GM19240 (cell line): ENCODE measurements around the gene FHIT.
"Not testable (repeated sequence)": the region's sequence is repeated elsewhere in the genome, so short reads cannot be mapped to it uniquely, and the experiment has no call there.

Experiments
- DNase-seq: peaks from one replicate; pipeline ENCODE4 v3.0.0; 2011; ENCODE audit warnings: low spot score; ENCODE audit not compliant: insufficient read length

The FHIT gene

DNA sequence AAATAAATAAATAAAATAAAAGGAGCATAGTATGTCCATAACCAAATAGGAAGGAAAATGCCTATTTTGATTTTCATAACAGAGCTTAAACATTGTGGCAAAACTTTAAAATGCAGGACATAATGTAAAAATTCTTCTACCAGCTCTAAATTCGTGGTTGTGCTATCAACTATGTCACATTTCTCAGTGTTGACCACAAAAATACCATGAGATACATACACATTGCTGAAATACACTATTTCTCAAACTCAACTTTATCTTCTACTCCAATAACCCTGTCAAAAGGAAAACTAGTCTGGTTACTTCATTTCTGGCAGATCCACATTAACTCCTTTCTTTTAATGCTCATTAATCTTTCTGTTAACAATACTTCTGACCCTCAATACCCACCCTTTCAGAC lies 523.2 kb downstream of the FHIT start:
- DNase-seq = no peak

GRCh38 chr3:60720736-60721135 lies 530.5 kb downstream of the FHIT start:
- DNase-seq = no peak

GRCh38 chr3:60716573-60716972 lies 534.7 kb downstream of the FHIT start:
- no peak for DNase-seq

DNA sequence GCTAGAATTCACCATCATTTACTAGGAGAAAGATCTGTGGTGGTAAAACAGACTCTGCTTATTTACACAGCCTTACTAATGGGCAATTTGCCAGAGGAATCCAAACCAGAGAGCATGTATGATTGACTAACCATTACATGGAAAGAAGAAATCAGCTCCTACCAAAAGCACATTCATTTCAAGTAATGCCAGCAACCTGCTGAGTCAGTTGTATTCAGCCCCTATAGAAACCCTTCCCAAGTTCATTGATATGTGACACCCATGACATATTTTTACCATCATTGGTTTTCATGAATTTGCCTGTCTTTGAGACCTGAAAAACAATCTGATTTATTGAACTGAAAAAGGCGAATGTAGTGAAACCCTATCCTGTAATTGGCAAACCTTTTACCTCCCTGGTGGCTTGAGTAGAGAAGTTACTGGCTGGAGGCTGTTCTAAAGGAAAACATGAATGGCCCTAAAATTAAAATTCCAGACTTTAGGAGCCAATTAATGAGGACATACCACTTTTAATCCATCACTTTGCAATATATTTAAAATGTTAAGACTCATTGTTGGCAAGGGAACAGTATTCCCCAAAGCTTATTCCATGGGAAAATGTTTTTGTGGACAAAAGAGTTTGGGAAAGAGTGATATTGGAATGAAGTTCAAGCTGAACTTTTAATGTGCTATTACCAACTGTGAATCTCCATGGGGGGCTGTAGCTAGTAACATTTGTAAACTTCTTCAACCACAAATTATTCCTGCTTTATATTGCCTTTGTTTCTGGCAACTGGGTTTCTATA lies 542.9 kb downstream of the FHIT start:
- DNase-seq = no peak

DNA sequence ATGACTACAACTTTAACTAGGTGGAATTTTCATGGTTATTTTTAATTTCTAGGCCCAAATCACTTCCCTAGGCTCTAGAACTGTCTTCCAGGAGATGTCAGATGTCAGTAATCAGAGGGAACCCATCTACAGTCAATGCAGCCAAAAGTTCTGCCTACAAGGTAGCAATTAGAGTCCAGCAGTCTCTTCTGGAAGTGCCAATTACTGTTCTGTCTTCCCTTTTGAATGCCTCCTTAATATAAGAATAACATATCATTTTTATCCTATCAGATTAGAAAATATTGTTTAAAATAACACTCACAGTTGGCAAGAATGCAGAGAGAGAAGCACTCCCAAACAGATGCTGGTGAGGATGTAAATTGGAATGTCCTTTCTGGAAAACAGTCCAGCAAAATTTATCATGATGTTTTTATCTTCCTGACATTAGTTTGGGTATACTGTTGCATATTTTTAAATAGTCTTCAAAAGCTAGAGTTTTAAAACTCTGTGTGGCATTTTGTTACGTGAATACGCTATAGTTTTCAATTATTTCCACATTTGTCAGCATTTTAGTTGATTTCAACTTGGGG lies 543.7 kb downstream of the FHIT start:
- no peak for DNase-seq

DNA sequence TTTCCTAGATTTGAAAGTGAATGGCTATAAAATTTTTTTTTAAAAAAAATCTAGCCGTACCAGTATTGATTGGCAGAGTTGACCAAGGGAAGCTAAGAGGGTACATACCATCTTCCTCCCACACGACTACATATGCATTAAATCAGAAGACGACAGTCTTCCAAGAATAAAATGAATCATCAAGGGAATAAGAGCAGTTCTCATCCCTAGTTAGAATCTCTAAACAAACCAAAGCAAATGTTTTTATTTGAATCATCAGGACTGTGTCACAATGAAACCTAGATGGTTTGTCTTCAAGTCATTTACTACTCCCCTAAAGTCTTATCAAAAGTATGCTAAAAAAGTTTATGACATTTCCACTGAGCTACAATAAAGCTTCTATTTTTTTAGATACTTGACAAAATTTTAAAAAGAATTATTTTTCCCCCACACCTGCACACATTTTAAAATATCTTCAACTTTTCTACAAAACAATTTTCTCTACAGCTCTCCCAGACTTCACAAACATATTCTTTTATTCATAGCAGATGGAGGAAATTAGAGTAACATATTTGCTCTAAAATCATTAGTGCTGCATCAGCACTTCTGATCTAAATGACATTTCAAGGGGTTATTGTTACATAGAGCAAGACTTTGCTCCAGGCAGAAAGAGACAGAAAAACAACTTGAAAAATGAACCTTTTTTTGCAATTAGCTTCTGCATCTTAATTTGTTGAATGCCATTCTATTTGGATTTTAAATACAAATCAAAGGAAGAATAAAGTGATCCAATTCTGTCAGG lies 547.1 kb downstream of the FHIT start:
- DNase-seq = no peak

DNA sequence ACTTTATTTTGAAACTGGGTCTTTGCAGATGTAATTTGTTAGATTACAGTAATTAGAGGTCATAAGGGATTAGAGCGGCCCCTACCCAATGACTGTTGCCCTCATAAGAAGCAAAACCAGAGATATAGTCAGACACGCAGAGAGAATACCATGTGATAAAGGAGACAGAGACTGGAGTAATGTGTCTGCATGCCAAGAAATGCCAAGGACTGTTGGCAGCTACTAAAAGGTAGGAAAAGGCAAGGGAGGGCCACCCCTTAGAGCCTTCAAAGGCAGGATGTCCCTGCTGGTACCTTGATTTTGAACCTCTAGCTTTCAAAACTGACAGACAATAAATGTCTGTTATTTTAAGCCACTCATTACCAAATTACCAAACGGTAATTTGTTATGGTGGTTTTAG lies 548.2 kb downstream of the FHIT start:
- DNase-seq = no peak

- no peak for DNase-seq
Observed at GRCh38 chr3:60698117-60698516, 553.1 kb downstream of the FHIT start.

DNA sequence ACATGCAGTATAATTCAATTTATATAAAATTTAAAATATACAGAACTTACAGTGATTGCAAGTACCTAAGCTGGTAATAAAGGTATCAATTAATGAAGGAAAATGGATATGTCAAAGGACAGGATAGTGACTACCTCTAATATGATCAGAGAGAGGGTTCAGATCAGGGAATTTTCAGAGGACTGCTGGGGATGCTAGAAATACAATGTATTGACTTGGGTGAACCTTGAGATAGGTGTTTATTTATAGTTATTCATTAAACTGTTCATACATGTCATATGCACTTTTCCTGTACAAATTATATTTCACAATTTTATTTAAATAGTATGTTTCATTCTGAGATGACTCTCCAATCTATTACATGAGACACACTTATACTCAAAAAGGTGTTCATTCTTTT lies 554.1 kb downstream of the FHIT start:
- DNase-seq = no peak

DNA sequence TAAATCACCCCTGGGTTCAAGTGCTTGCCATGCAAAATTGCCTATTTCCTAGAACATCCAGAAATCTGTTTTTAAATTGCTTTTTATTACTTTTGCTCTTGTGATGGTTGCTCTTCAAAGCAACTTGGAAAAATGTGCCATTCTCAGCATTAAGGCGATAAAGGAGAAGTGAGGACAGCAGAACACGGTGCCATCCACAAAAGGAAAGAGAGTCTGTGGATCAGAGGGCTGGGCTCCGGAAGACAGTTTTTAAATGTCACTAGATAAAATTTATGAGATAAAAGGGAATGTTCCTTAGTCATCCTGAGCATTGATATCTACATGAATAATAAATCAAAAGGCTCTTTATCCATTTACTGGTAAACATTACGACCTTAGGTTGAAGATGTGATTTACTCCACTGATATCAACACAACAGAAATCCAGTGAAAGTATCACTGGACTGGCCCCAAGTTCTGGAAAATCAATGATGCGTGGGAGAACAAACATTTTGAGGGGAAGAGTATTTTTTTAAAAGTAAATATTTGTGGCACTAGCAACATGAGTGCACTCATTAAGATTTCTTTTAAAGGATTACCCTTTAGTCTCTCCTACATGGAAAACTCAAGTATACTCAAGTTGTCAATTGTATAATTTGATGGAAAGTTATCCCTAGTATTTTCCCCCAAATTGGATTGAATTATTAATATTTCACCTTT lies 554.7 kb downstream of the FHIT start:
- DNase-seq = no peak

DNA sequence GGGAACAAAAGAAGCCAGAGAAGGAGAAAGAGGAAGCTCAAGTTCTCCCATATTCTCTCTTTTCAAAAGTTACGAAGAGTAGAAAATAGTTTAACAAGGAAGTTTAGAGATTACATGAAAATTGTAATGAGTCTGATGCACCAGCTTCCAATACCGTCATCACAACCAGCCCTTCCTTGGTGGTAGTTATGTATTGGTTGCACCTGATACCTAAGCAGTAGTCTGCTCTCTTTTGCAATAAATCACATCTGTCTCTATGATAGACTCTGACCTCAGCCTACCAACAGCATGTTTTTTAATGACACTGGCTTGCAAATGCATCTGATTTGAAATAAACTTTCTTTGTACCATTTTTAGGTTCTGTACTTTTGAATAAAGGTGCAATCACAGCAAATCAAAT lies 575.8 kb downstream of the FHIT start:
- no peak for DNase-seq

DNA sequence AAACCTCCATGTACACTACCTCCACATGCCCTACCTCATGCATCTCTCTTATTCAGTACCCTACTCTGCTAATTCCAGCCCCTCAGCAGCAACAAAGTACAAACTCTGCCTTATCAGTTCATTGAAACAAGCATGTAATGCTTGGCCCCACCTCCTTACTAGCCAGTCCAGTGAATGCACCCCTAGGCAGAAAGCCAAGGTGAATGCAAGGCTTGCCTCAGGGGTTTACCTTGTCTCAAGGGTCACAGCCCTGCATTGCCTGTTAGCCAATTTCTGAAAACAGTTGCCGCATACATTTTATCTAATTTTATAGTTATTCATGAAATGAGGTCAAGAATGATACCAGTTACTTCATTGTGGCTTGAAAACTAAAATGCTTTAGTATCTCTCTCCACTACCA lies 576.4 kb downstream of the FHIT start:
- no peak for DNase-seq

DNA sequence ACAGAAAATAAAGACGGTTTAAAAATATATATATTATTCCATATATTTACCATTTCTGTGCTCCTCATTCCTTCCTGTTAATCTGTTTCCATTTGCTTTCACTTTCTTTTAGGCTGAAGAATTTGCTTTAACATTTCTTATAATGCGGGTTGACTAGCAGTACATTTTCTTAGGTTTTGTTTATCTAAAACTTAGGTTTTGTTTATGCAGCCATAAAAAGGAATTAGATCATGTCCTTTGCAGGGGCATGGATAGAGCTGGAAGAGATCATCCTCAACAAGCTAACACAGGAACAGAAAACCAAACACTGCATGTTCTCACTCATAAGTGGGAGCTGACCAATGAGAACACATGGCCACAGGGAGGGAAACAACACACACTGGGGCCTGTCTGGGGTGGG lies 578.1 kb downstream of the FHIT start:
- DNase-seq = no peak

DNA sequence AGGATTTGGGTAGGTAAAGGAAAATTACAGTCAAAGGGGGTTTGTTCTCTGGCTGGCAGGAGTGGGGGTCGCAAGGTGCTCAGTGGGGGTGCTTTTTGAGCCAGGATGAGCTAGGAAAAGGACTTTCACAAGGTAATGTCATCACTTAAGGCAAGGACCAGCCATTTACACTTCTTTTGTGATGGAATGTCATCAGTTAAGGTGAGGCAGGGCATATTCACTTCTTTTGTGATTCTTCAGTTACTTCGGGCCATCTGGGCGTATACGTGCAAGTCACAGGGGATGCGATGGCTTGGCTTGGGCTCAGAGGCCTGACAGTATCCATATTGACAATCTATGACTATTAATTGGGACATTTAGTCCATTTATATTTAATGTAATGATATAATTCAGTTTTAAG lies 578.9 kb downstream of the FHIT start:
- DNase-seq = not testable (repeated sequence)

- DNase-seq = no peak
Observed at GRCh38 chr3:60669636-60670035, 581.6 kb downstream of the FHIT start.

- no peak for DNase-seq
Observed at GRCh38 chr3:60660026-60660425, 591.2 kb downstream of the FHIT start.

- no peak for DNase-seq
Observed at GRCh38 chr3:60659098-60659497, 592.2 kb downstream of the FHIT start.

- DNase-seq = peak; percentile 3
Observed at GRCh38 chr3:60657972-60658371, 593.3 kb downstream of the FHIT start.

DNA sequence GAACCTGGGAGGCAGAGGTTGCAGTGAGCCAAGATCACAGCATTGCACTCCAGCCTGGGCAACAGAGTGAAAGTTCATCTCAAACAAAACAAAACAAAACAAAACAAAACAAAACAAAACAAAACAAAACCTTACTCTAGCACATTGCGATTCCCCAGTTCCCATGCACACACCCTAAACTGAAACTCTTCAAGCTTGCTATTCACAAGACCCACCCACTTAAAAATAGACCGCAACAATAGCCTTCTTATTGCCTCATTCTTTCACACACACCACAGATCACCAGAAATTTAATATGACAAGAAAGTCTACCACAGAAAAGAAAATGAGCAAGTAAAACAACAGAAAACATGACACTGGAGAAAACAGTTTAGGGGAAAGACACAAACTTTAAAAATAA lies 598.4 kb downstream of the FHIT start:
- no peak for DNase-seq

DNA sequence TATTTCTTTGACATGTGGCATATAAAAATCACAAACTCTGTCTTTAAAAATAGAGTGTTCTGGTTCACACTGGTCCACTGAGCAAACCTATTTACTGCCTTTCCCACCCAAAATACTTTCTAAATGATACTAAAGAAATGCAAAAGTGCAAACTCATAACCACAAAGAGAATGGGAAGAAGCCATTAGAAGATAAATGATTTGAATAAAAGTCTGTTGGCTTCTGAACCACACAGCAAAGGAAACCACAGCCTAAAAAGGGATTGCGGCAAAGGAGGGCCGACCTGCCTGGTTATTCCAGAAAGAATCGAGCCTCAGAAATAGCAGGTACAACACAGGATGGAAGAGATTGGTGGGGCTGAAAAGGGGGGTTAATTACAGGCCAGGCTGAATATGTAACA lies 599.5 kb downstream of the FHIT start:
- DNase-seq = no peak

DNA sequence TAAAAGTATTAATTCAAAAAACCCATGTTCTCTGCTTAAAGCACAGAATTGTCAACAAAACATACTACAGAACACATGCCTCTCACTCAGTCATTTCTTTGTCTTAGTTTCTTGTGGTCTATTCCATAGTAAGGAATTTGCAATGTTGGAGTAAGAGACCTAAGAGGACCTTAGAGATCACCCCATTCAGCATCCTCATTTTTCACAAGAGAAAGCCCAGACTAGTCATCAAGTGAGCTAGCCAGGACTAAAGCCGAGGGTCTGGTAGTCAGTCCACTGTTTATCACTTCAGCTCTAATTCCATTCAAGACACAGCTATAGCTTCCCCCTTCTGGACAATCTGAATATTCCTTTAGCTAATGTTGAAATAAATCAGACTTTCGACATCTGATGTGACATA lies 601.1 kb downstream of the FHIT start:
- DNase-seq = no peak

- DNase-seq = no peak
Observed at GRCh38 chr3:60645801-60646200, 605.5 kb downstream of the FHIT start.
